GM12865 (cell line): Measurements from ENCODE around the gene MAPKBP1.

Experiments
- DNase-seq: peaks from one replicate; pipeline ENCODE4 v3.0.0; 2010; ENCODE audit warnings: low read depth
- H3K4me3 ChIP-seq: 2 replicates; pipeline ENCODE4 v1.5.1; 2011; ENCODE audit warnings: mild to moderate bottlenecking, low read depth, low read length, control low read depth
- CTCF ChIP-seq: IDR thresholded peaks from 2 replicates; pipeline ENCODE4 v1.5.1; 2011; ENCODE audit warnings: low read length, control low read depth, low read depth, inconsistent platforms; ENCODE audit not compliant: insufficient read depth; ENCODE audit errors: missing control alignments

The MAPKBP1 gene

DNA sequence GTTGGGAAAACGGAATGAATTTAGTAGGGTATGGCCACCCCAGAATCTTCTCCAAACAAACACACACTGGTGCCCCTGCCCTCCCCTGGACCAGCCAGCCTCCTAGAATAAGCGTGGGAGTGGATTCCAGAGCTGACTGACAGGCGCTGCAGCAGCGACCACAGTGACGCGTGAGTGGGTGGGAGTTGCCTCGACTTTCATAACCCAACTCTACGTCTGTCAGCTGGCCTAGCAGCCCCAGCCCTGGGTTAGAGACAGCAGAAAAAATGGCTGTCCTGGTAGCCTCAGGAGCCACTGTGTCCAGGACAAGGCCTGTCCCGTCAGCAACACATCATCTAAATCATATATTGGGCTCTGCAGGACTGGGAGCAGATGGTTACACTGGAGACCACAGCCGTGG lies 74.3 kb downstream of the MAPKBP1 start:
- no peak for TF ChIP-seq CTCF
- no peak overlapping the region for H3K4me3 ChIP-seq
- DNase-seq: no peak

- no peak for DNase-seq
- no peak for TF ChIP-seq CTCF
Measured at GRCh38 chr15:41849204-41849603, 74.9 kb downstream of the MAPKBP1 start.

DNA sequence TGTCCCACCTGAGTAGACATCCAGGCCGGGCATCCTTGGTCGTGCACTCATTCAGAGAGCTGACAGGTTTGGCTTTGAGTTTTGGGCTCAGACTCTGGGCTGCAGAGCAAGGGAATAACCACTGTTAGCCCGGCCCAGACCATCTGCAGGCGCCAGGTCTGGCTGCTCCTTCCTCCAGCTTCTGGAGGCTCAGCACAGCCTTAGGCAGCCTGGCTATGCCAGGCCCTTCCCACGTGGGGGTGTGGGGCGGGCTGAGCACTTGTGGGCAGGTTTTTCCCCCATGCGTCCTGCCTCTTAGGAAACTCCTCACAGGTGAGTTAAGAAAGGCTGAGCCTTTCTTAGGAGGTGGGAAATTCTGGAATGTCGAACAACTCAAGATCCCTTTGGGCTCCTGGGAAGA lies 75.6 kb downstream of the MAPKBP1 start:
- TF ChIP-seq CTCF: no peak
- DNase-seq: no peak
- no peak overlapping the region for H3K4me3 ChIP-seq

More at GRCh38 chr15:41849204-41849603, 74.9 kb downstream of the MAPKBP1 start:
- H3K4me3 ChIP-seq: no peak overlapping the region

DNA sequence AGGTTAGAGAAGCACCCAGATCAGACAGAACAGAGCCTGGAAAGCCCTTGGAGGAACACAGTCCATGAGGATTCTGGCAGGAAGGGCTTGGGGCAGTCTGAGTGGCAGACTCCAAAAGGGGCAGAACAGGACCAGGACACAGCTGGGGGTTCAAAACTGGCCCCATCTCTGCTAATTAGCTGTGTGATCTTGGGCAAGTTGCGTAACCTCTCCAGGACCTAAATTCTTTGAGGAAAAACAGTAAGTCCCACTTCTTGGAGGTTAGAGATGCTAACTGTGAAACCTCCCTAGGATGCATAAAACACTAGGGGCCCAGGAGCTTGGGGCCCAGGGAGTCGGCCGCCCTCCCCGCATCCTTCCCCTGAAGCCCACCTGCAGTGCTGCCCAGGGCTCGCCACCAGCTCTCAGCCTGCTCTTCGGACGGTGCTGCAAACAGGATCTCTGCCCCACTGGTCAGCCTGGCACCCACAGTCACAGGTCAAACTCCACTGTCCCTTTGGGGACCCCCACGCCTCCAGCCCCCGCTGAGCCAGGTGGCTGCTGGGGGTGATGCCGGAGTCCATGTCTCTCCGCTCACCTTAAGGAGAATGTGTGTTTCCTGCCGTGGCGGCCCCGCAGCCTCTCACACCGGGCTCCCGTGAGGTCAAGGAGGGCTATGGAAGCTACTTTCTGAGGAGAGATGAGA lies 76.3 kb downstream of the MAPKBP1 start:
- no peak overlapping the region for H3K4me3 ChIP-seq
- no peak for DNase-seq
- no peak for TF ChIP-seq CTCF

DNA sequence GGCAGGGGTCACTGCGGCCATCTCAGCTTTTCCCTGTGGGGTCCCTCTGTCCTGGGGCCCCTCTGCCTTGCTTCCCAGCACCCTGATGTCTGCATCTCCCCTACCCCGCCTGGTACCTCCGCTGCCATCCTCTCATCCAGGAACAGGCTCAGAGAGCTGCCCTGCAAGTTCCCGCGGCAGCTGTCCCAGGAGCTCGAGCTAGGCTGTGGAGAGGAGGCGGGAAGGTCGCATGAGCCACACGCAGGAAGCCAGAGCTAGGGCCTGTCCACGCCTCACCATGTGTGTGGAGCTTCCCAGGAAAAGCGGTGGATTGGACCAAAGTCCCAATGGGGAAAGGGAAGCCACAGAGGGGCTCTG lies 76.9 kb downstream of the MAPKBP1 start:
- TF ChIP-seq CTCF: no peak
- DNase-seq: no peak

DNA sequence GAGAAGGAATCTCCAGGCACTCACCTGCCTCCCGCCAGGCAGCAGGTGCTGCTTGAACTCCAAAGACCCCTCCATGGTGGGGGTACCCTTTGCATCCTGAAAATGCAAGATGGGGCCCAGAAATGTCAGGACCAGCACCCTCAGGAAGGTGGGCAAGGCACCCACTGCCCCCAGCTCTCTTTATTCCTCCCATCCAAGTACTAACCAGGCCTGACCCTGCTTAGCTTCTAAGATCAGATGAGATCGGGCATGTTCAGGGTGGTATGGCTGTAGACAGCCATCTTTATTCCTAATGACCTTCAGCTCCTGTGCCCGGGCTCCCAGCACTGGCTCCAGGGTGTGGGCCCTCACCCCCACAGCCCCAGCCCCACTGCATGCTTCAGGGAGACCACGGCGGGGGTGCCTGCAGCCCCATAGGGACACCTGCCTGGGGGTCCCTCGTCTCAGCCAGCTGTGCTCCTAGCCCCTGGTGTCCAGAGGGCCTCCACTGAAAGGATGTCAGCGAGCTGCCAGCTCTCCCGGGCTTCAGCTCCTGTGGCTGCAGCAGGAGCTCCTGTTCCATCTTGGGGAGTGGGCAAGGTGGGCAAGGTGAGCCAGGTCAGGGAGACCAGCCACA lies 77.6 kb downstream of the MAPKBP1 start:
- DNase-seq: no peak
- H3K4me3 ChIP-seq: no peak overlapping the region
- no peak for TF ChIP-seq CTCF

More for the DNA sequence above, 76.9 kb downstream of the MAPKBP1 start:
- no peak overlapping the region for H3K4me3 ChIP-seq
